GM12878 (cell line): ENCODE results near the gene PIK3R4. TPM values are rescaled to one million over a fixed set of nuclear protein-coding genes. Genes with fewer than 3 reads are reported as not detected.

Experiments used
- ATAC-seq: fragments of 200-7000 bp; cut with Tn5 transposase; 3 replicates; pipeline ENCODE4 v1.9.1; 2020; ENCODE audit warnings: mild to moderate bottlenecking, moderate library complexity
- BruUV-seq: library from RNA; stranded (reverse); fragments of 400-500 nt; replicated peaks from 2 replicates; lab custom pipeline; 2021; lab: Mats Ljungman, UMichigan
- CTCF ChIA-PET: fragments of 300-600 bp; sonication (Branson Sonifier 250); formaldehyde crosslinking; extraction: SDS; loops from one replicate; lab custom pipeline; 2021; ENCODE audit warnings: inconsistent platforms; lab: Yijun Ruan, JAX
- POLR2A ChIA-PET: fragments of 350-600 bp; formaldehyde crosslinking; extraction: SDS; loops from one replicate; lab custom pipeline; 2021; ENCODE audit warnings: inconsistent platforms; lab: Charles Lee
- RAD21 ChIA-PET: fragments of 300-600 bp; sonication (Branson Sonifier 250); formaldehyde crosslinking; loops from one replicate; lab custom pipeline; 2023; ENCODE audit warnings: antibody characterized with exemption; ENCODE audit not compliant: unreplicated experiment; lab: Charles Lee
- SMC1A ChIA-PET: fragments of 300-600 bp; sonication (Branson Sonifier 250); formaldehyde crosslinking; loops from one replicate; lab custom pipeline; 2023; ENCODE audit not compliant: unreplicated experiment, uncharacterized antibody; lab: Charles Lee
- DNase-seq: peaks from one replicate; pipeline ENCODE4 v3.0.0-alpha.2; 2011; ENCODE audit warnings: low read depth, low spot score
- FAIRE-seq: peaks from 3 replicates; lab custom pipeline; 2011; peaks lifted over from hg19 to GRCh38; lab: Jason Lieb, UNC
- H2AFZ ChIP-seq: 2 replicates; pipeline ENCODE4 v1.6.0; 2011; ENCODE audit warnings: low read depth, low read length, control low read depth; ENCODE audit not compliant: control insufficient read depth
- H3K27ac ChIP-seq: 2 replicates; pipeline ENCODE4 v1.5.1; 2011; ENCODE audit warnings: control low read depth; ENCODE audit not compliant: control insufficient read depth, insufficient read depth
- H3K27me3 ChIP-seq, 2 experiments: replicated peaks in 1 of 2; 2 replicates each; pipeline versions ENCODE4 v1.6.0 to v1.6.1; 2011; ENCODE audit warnings: low read length in 1 of 2; ENCODE audit not compliant: control insufficient read depth in 2 of 2, insufficient read depth in 2 of 2
- H3K36me3 ChIP-seq, 2 experiments: 2 replicates each; pipeline ENCODE4 v1.5.1; 2011; ENCODE audit warnings: low read length in 1 of 2; ENCODE audit not compliant: control insufficient read depth in 2 of 2, insufficient read depth in 2 of 2
- H3K4me1 ChIP-seq: 2 replicates; pipeline ENCODE4 v1.6.1; 2011; ENCODE audit warnings: mild to moderate bottlenecking, low read length, moderate library complexity, mixed read lengths; ENCODE audit not compliant: control insufficient read depth, insufficient read depth
- H3K4me2 ChIP-seq: 2 replicates; pipeline ENCODE4 v1.6.0; 2011; ENCODE audit warnings: control low read depth; ENCODE audit not compliant: control insufficient read depth, insufficient read depth
- H3K4me3 ChIP-seq: fragments of 200-600 bp; sonication (generic); 2 replicates; pipeline ENCODE4 v1.5.1; 2016
- H3K79me2 ChIP-seq: 2 replicates; pipeline ENCODE4 v1.6.0; 2011; ENCODE audit warnings: low read length; ENCODE audit not compliant: control insufficient read depth, insufficient read depth
- H3K9ac ChIP-seq: 2 replicates; pipeline ENCODE4 v1.8.0; 2011; ENCODE audit warnings: low read length, control low read depth, mixed read lengths; ENCODE audit not compliant: control insufficient read depth, insufficient read depth
- H3K9me3 ChIP-seq: replicated peaks from 3 replicates; pipeline ENCODE4 v1.5.1; 2011; ENCODE audit warnings: mild to moderate bottlenecking, low read length; ENCODE audit not compliant: control insufficient read depth, insufficient read depth
- H4K20me1 ChIP-seq: 2 replicates; pipeline ENCODE4 v1.6.0; 2011; ENCODE audit not compliant: control insufficient read depth, insufficient read depth
- BRCA1 ChIP-seq: IDR thresholded peaks from 2 replicates; pipeline ENCODE4 v1.6.1; 2011; ENCODE audit warnings: low read depth, low read length, improper control_type of control experiment
- CBX3 ChIP-seq: fragments of 200-600 bp; sonication (generic); IDR thresholded peaks from 2 replicates; pipeline ENCODE4 v1.6.1; 2016; ENCODE audit warnings: low read depth, borderline replicate concordance
- EZH2 ChIP-seq: IDR thresholded peaks from 2 replicates; pipeline ENCODE4 v1.6.1; 2012; ENCODE audit warnings: low read depth, mild to moderate bottlenecking, control low read depth, inconsistent platforms, low read length, borderline replicate concordance; ENCODE audit not compliant: control insufficient read depth
- NBN ChIP-seq: fragments of 450-650 bp; IDR thresholded peaks from 2 replicates; pipeline ENCODE4 v1.6.1; 2016
- POU2F2 ChIP-seq: IDR thresholded peaks from 3 replicates; pipeline ENCODE4 v1.6.1; 2011; ENCODE audit warnings: low read depth, mild to moderate bottlenecking, low read length, borderline replicate concordance
- SUZ12 ChIP-seq: fragments of 200-600 bp; sonication (generic); IDR thresholded peaks from one replicate; pipeline ENCODE4 v1.6.1; 2018; ENCODE audit warnings: antibody characterized with exemption, mild to moderate bottlenecking; ENCODE audit not compliant: unreplicated experiment
- WGBS: methylation state at CpG from one replicate; pipeline ENCODE4 v1.1.6; 2016; ENCODE audit warnings: low lambda C conversion rate; ENCODE audit not compliant: insufficient replicate concordance, insufficient coverage; ENCODE audit errors: missing lambda C conversion rate; 5-methylcytosine and 5-hydroxymethylcytosine counted together
- in situ Hi-C: fragments of 300-500 bp; cut with MboI; formaldehyde crosslinking; loops from 9 replicates; pipeline ENCODE4 v1.14.3; 2018; ENCODE audit warnings: mixed read lengths
- intact Hi-C: fragments of 100-400 bp; cut with micrococcal nuclease; formaldehyde crosslinking; loops from one replicate; pipeline ENCODE4 v1.14.2; 2022; ENCODE audit not compliant: unreplicated experiment
- polyA plus RNA-seq, 11 experiments: library from polyadenylated mRNA; depleted of rRNA in 4 of 11; unstranded in 6 of 11; stranded (reverse) in 5 of 11; fragments of >200 nt; fragmentation: Nextera tagmentation in 4 of 11; fragmentation: Illumina TruSeq in 1 of 11; extraction: Ambion mirVana in 4 of 11; extraction: Trizol in 1 of 11; gene quantifications; 1 replicate in 1 of 11; 2 replicates in 10 of 11; pipeline versions ENCODE4 v1.2.1 to v1.2.3, GENCODE V29; 2011 to 2016; ENCODE audit warnings: inconsistent platforms in 2 of 11, missing spikeins in 2 of 11, low read depth in 1 of 11
- total RNA-seq, 4 experiments: library from RNA; depleted of rRNA in 3 of 4; stranded (reverse); fragments of >200 nt in 3 of 4; fragmentation: Illumina TruSeq in 1 of 4; extraction: Trizol in 1 of 4; gene quantifications; 2 replicates each; pipeline versions ENCODE4 v1.2.1 to v1.2.3, GENCODE V29; 2013 to 2021

The PIK3R4 gene
- total and polyA plus RNA-seq, 10 of the 15 experiments (the other 5 are each of a cell fraction or from before 2014, with no cell fraction given) = 22.6 to 50.2 (median 31.1) TPM

DNA sequence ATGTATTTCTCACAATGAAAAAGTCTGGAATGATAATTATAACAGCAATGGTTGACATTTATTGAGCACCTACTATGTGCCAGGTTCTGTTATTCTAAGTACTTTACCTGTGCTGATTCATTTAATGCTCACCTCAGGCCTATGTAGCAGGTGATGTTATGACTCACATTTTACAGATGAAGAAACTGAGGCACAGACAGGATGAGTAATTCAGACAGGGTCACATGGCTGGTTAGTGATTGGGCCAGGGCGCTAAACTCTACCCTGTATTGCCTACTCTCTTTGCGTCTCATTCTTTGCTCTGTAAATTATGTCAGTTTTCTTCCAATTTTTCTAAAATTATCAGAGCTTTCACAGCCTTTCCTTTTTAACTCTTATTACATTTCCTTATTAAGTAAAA, 98.3 kb downstream of the PIK3R4 start (continued):
- TF ChIP-seq SUZ12 (no peak), BRCA1 (no peak)

DNA sequence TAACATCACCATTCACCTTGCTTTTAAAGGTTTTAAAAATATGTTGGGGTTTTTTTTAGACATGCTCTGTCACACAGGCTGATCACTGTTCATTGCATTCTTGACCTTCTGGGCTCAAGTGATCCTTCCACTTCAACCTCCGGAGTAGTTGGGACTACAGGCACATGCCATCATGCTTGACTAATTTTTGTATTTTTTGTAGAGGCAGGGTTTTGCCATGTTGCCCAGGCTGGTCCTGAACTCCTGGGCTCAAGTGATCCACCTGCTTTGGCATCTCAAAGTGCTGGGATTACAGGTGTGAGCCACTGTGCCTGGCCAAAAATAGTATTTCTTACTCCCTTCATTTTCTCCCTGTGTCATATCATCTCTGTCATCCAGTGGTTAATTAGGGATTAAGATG, 101.4 kb downstream of the PIK3R4 start:
- Histone ChIP-seq H3K4me2 (no peak overlapping the region), H4K20me1 (no peaks in the 10 kb centered on the region), H3K9ac (no peak overlapping the region), H2AFZ (no peak overlapping the region), H3K27ac (no peak overlapping the region), H3K79me2 (no peaks in the 10 kb centered on the region), H3K36me3 (no peaks in the 10 kb centered on the region), H3K4me1 (no peaks in the 10 kb centered on the region), H3K27me3 (no peaks in the 10 kb centered on the region; a peak in 1 of 4 replicates), H3K4me3 (no peak overlapping the region), H3K9me3 (no peaks in the 10 kb centered on the region)
- intact Hi-C loops (no loop called here), in situ Hi-C loops (no loop called here)
- FAIRE-seq (no peak), ATAC-seq (no peak), DNase-seq (no peak)
- CTCF ChIA-PET = interaction anchor here (0.7 kb wide), 1 partner anchor 28 kb away, joined by 3 read pairs; no protein-coding TSS in a partner anchor
- RAD21 ChIA-PET = no interaction called here
- WGBS = 75% methylated on average over 1 of the region's 1 CpG
- no peak for TF ChIP-seq EZH2
- TF ChIP-seq POU2F2 = no peak
- no peak for TF ChIP-seq NBN
- no peak for TF ChIP-seq CBX3
- SMC1A ChIA-PET = no interaction called here
- BruUV-seq = no TSS peak
- POLR2A ChIA-PET = no interaction called here
